ENCODE measurements around the gene TBRG4. TPM values are rescaled to one million over a fixed set of nuclear protein-coding genes. Genes with fewer than 3 reads are reported as not detected.

The TBRG4 gene
- total and polyA plus RNA-seq, 7 donors, result 31.8 to 80.1 (median 44.6) TPM

- Histone ChIP-seq H3K4me3 (no peak overlapping the region), H3K27me3 (no peaks in the 10 kb centered on the region), H3K9me3 (no peaks in the 10 kb centered on the region), H3K27ac (no peak overlapping the region), H3K36me3 (peaks cover 74 to 91% (median 76%) of the 10 kb centered on the region in 4 donors), H3K4me1 (peaks cover 0 to 4% (median 2%) of the 10 kb centered on the region in 4 donors)
- peak; percentile 54 for DNase-seq
- WGBS, 2 donors, result 93 to 95% methylated on average over 12 of the region's 12 CpGs
- TF ChIP-seq, protein P1, sequence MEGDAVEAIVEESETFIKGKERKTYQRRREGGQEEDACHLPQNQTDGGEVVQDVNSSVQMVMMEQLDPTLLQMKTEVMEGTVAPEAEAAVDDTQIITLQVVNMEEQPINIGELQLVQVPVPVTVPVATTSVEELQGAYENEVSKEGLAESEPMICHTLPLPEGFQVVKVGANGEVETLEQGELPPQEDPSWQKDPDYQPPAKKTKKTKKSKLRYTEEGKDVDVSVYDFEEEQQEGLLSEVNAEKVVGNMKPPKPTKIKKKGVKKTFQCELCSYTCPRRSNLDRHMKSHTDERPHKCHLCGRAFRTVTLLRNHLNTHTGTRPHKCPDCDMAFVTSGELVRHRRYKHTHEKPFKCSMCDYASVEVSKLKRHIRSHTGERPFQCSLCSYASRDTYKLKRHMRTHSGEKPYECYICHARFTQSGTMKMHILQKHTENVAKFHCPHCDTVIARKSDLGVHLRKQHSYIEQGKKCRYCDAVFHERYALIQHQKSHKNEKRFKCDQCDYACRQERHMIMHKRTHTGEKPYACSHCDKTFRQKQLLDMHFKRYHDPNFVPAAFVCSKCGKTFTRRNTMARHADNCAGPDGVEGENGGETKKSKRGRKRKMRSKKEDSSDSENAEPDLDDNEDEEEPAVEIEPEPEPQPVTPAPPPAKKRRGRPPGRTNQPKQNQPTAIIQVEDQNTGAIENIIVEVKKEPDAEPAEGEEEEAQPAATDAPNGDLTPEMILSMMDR (IDR thresholded peaks at IDR 0.05), result no peak
- TF ChIP-seq POLR2A (IDR thresholded peaks at IDR 0.05) (no peak), POLR2AphosphoS5 (IDR thresholded peaks at IDR 0.05) (no peak), EP300 (IDR thresholded peaks at IDR 0.05) (no peak)
- intact Hi-C loops (cut with DNase I), result no loop called here
Measured at GRCh38 chr7:45101748-45102147, 9.7 kb downstream of the TBRG4 start.

- Histone ChIP-seq H3K27ac (no peak overlapping the region), H3K9me3 (no peaks in the 10 kb centered on the region), H3K27me3 (no peaks in the 10 kb centered on the region), H3K4me3 (no peak overlapping the region), H3K36me3 (peaks cover 67 to 83% (median 71%) of the 10 kb centered on the region in 4 donors), H3K4me1 (no peaks in the 10 kb centered on the region)
- TF ChIP-seq, protein P1 (IDR thresholded peaks at IDR 0.05), result no peak
- TF ChIP-seq POLR2AphosphoS5 (IDR thresholded peaks at IDR 0.05), result no peak
- no peak for TF ChIP-seq EP300 (IDR thresholded peaks at IDR 0.05)
- no peak for TF ChIP-seq POLR2A (IDR thresholded peaks at IDR 0.05)
- DNase-seq, result peak; percentile 35
- WGBS, 2 donors, result 86 to 95% methylated on average over 13 of the region's 13 CpGs
- intact Hi-C loops (cut with DNase I), result no loop called here
Measured at GRCh38 chr7:45100761-45101480, 10.6 kb downstream of the TBRG4 start.

GRCh38 chr7:45099891-45100760 is 11.4 kb downstream of the TBRG4 start:
- H3K4me3 ChIP-seq, result no peak overlapping the region
- no peaks in the 10 kb centered on the region for H3K27me3 ChIP-seq
- DNase-seq, result peak; percentile 60
- no peak overlapping the region for H3K27ac ChIP-seq
- H3K36me3 ChIP-seq, result peaks cover 59 to 75% (median 63%) of the 10 kb centered on the region in 4 donors
- intact Hi-C loops (cut with DNase I), result no loop called here
- TF ChIP-seq, protein P1 (IDR thresholded peaks at IDR 0.05), result no peak
- no peak for TF ChIP-seq EP300 (IDR thresholded peaks at IDR 0.05)
- no peak for TF ChIP-seq POLR2A (IDR thresholded peaks at IDR 0.05)
- no peak for TF ChIP-seq POLR2AphosphoS5 (IDR thresholded peaks at IDR 0.05)
- H3K9me3 ChIP-seq, result no peaks in the 10 kb centered on the region
- no peaks in the 10 kb centered on the region for H3K4me1 ChIP-seq
- 84 to 94% methylated on average over 16 of the region's 16 CpGs for WGBS, 2 donors

DNA sequence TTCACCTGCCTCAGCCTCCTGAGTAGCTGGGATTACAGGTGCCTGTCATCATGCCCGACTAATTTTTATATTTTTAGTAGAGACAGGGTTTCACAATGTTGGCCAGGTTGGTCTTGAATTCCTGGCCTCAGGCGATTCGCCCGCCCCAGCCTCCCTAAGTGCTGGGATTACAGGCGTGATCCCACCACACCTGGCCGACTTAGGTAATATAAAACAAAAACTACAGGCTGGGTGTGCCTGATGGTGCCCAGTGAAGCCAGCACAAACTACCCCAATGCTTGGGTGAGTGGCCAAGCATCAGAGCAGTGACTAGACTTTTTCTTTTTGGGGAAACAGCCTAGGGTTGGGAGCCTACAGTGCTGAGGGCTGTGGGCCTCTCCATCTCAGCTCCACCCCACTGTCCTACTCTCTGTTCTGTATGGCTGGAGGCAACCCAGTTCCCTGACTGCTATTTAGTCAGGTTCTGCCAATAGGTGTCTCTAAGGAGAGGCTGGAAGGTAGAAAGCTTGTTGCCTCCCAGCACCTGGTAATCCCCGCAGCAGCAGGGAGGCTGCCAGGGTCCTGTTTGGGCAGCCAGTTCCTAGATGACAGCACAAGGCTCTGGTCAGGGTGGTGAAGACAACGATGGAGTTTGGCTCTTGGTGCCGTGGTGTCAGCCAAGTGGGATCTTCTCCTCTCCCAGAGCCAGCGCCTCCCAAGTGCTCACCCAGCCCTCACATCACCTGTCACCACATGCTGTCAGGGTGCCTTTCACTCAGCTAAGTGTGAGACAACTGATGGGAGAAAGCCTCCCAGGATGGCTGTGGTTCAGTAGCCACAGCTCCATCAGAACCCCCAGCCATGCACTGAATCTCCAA is 12.3 kb downstream of the TBRG4 start:
- Histone ChIP-seq H3K36me3 (peaks cover 50 to 66% (median 54%) of the 10 kb centered on the region in 4 donors), H3K27me3 (no peaks in the 10 kb centered on the region), H3K4me3 (no peak overlapping the region), H3K4me1 (no peaks in the 10 kb centered on the region), H3K27ac (no peak overlapping the region), H3K9me3 (no peaks in the 10 kb centered on the region)
- 73 to 86% methylated on average over 10 of the region's 10 CpGs for WGBS, 2 donors
- TF ChIP-seq EP300 (IDR thresholded peaks at IDR 0.05), result no peak
- no peak for TF ChIP-seq POLR2AphosphoS5 (IDR thresholded peaks at IDR 0.05)
- TF ChIP-seq POLR2A (IDR thresholded peaks at IDR 0.05), result no peak
- TF ChIP-seq, protein P1 (IDR thresholded peaks at IDR 0.05), result no peak
- intact Hi-C loops (cut with DNase I), result no loop called here
- DNase-seq, result peak; percentile 59
